GM19455 (cell line): Measurements from ENCODE around the gene LRRC47.
A peak's percentile ranks its signal among the peaks of the same experiment; 100 is the strongest.
"Not testable (repeated sequence)": the region's sequence is repeated elsewhere in the genome, so short reads cannot be mapped to it uniquely, and the experiment has no call there.

Experiments used
- ATAC-seq: cut with Tn5 transposase; IDR thresholded peaks from one replicate; pipeline ENCODE4 v1.9.1; 2021; ENCODE audit not compliant: unreplicated experiment

LRRC47 gene

DNA sequence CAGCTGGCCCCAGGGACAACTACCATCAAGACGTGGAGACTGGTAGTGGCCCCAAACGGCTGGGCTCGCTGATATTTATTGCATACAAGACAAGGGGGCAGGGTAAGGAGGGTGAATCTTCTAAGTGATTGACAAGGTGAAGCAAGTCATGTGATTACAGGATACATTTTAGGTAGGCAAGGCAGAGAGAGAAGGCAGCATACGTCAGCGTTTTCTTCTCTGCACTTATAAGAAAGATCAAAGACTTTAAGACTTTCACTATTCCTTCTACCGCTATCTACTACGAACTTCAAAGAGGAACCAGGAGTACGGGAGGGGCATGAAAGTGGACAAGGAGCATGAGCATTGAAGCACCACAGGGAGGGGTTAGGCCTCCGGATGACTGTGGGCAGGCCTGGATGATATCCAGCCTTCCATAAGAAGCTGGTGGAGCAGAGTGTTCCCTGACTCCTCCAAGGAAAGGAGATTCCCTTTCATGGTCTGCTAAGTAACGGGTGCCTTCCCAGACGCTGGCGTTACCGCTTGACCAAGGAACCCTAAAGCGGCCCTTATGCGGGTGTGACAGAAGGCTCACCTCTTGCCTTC lies 47.9 kb downstream of the LRRC47 start:
- not testable (repeated sequence) for ATAC-seq

GRCh38 chr1:3747903-3748302 lies 48.4 kb downstream of the LRRC47 start:
- ATAC-seq: no peak

DNA sequence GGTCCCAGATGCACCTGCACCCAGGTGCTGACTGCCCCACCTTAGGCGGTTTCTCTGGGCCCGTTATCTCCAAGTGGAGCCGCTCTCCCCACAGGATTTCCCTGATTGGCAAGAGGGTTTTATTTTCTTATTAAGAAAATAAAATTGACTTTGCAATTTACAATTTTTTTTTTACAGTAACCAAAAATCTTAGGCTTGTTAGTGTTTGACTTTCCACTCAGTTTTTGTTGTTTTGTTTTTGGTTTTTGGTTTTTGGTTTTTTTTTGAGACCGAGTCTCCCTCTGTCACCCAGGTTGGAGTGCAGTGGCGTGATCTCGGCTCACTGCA lies 48.8 kb downstream of the LRRC47 start:
- no peak for ATAC-seq

- ATAC-seq: peak; percentile 82
Measured at GRCh38 chr1:3746830-3747521, 49.3 kb downstream of the LRRC47 start.

DNA sequence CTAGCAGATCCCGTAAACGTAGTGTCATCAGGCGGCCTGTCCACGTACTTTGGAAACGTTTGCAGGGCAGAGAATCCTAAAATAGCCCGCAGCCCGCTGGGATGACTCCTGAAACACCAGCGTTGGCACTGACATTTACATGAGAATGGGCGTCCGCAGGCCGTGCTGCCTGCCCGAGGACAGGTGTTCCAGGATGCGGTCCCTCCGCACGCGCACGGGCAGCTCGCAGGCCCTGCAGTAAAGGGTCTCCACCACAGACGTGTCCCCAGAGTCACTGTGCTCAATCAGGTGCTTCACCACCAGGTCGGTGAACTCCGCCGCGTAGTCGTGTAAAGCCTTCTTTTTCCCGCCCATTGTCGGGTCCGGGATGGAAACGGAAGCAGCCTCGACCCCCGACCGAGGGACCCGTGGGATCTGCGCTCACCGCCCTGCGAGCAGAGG lies 49.9 kb downstream of the LRRC47 start:
- ATAC-seq: no peak

DNA sequence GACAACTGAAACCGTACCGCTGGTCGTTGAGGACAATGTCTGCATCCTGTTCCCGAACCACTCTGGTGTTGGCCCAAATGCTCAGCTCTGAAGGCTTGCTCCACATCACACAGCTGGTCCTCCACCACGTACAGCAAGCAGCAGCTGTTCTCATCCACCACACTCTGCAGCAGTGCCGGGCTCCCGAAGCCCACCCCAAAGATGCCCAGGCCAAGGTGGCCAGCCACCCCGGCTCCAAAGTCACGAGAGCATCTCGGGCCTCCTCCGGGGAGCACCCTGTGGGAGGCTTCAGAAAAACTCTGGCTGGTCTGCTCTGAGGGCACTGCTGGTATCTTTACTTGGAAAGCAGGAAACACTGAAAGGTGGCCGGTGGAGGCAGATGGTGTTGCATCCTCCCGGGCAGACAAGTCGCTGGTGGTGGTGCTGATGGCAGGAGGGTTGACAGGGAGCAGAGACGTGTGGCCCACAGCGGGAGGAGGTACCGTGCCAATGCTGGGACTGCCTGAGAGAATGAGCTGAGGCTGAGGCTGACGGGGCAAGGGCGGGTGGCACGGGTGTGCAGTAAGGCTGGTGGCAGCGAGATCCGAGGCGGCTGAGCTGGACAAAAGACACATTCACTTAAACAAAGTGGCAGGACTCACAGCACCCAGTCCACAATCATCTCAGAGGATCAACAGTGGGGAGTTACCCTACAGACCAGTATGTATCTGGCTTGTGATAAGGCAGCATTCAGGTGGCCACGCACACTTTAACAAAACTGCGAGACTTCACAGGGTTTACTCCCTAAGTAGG lies 50.5 kb downstream of the LRRC47 start:
- ATAC-seq: no peak

- ATAC-seq: no peak
Measured at GRCh38 chr1:3745071-3745470, 51.2 kb downstream of the LRRC47 start.

- no peak for ATAC-seq
Measured at GRCh38 chr1:3744646-3745045, 51.7 kb downstream of the LRRC47 start.

DNA sequence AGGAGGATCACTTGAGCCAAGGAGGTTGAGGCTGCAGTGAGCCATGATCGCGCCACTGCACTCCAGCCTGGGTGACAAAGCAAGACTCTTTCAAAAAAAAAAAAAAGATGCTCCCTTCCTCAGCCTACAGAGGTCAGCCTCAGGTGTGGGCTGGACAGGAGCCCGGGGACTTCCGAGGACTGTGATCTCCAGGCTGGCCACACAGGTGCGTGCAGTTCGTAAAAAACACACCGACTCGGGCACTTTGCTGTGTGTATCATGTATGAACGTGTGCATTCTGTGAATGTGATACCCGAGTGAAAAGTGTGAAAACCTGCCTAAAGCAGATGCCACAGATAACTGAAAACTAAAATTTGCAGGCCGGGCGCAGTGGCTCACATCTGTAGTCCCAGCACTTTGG lies 52.5 kb downstream of the LRRC47 start:
- no peak for ATAC-seq

- no peak for ATAC-seq
Measured at GRCh38 chr1:3743421-3743820, 52.9 kb downstream of the LRRC47 start.

GRCh38 chr1:3742439-3743298 lies 53.6 kb downstream of the LRRC47 start:
- no peak for ATAC-seq

- no peak for ATAC-seq
Measured at GRCh38 chr1:3741566-3742438, 54.5 kb downstream of the LRRC47 start.

DNA sequence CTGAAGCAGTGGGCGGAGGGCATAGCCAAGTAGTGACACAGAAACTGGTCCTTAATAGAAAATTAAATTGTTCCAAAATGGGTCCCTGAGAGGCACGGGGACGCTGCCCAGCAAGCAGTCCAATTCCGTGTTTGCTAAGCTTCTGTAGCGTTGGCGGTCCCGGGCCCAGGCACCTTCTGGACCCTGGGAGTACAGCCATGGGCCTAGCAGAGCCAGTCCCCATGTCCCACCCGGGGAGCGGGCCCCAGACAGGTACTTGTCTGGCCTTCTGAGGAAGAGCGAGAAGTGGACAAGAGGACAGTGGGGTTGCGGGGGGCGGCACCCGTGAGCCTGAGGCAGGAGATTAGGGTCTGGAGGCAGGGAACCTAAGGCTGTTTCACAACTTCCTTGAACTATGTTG lies 55.5 kb downstream of the LRRC47 start:
- ATAC-seq: no peak

DNA sequence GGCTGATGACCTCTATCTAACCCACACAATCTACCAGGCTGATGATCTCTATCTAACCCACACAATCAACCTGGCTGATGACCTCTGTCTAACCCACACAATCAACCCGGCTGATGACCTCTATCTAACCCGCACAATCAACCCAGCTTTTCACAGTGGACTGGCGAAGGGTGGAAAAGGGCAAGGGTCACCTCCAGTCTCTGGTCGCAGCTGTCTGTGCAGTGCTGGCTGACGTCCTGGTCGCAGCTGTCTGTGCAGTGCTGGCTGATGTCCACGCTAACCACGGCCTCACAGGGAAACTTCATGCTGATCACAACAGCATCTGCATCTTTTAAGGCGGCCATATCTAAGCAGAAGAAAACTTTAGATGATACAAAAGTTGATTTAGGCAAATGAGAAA lies 56.3 kb downstream of the LRRC47 start:
- no peak for ATAC-seq

GRCh38 chr1:3738943-3739342 lies 57.4 kb downstream of the LRRC47 start:
- ATAC-seq: no peak

DNA sequence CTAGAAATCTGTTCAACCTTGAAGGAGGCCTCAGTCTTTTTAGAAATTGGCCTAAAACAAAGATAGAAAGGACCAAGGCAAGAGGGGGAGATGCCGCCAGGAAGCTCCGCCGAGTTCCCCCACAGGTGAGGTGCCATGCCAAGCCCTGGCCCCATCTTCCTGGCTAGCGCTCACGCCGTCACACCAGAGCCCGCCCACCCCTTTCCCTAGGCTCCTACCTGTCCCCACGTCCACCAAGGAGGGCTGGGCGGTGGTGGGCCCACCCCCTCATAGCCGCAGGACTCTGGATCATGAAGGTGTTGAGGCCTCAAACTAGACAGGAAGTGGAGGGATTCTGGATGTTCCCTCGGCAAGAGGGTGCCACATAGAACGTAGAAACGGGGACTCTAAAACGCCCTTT lies 59.6 kb downstream of the LRRC47 start:
- no peak for ATAC-seq

GRCh38 chr1:3736131-3736561 lies 60.2 kb downstream of the LRRC47 start:
- ATAC-seq: no peak

DNA sequence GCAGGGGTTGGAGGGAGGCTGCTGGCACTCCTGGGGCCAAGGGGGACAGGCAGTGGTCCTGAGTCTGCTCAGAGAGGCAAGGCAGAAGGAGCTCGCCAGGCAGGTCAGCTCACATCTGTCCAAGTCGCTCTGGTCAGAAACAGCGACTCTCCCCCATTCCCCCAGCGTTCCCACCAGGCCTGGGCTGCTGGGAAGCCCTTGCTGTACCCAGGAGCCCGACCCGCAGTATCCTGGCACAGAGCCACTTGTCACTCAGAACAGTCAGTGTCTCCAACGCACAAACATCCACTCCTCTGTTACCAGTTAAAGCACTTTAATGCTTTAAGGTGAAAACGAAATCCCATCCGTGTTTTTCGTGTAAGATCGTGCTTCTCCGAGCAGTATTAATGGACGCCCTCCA lies 60.6 kb downstream of the LRRC47 start:
- ATAC-seq: no peak

DNA sequence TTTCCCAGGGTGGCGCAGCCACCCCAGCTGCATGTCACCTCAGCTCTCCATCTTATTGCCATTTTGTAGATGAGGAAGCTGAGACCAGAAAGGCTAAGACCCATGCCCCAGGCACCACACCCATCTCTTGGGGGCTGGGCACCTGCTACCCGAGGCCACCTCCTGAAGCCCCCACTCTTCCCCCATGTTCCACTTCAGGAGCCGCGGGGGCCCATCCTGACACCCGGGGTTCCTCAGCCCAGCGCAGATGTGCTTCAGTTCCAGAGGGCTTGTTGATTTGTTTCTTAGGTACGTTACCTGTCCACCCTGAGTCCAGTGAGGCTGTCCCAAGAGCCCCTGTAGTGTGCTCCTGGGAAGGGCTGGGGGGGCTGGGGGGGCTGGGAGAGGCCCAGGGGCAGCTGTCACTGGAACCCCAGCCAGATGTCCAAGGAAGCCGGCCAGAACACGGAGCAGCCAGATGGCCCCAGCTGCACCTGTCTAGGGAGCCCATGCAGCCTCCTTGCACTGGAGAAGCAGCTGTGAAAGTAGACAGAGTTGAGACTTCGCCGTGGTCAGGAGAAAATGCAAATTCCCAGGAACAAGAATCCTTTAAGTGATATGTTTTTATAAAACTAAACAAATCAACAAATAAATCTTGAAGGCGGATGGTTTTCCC lies 61.1 kb downstream of the LRRC47 start:
- no peak for ATAC-seq

DNA sequence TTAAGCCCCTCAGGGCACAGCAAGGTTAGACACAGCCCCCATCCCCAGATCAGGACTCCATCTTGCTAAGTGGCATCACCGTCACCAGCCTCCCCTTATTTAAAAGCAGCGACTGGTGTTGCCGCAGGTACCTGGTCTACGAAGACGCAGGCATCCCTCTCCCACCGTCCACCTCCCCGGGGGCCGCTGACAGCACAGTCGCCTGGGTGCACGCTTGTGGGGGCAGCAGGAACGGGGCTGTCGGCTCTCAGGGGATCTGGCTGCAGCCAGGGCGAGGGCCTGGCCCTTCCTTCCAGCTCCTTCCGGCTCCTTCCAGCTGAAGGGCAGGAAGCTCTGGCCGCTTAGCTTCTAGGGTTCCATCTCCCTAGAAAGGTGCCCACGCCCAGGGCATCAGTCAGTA lies 61.7 kb downstream of the LRRC47 start:
- ATAC-seq: no peak
